Measurements from ENCODE around the gene RRAS2.
"Not testable (repeated sequence)": the region's sequence is repeated elsewhere in the genome, so short reads cannot be mapped to it uniquely, and the experiment has no call there.

RRAS2 gene

DNA sequence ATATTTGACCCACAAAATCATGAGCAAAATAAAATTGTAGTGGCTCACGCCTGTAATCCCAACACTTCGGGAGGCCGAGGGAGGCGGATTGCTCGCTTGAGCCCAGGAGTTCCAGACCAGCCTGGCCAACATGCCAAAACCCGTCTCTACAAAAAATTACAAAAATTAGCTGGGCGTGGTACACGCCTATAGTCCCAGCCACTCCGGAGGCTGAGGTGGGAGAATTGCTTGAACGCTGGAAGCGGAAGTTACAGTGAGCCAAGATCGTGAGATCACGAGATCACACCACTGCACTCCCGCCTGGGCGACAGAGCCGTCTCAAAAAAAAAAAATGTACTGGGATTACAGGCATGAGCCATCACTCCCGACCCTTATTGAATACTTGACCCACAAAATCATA, 2.0 kb upstream of the RRAS2 start:
- TF ChIP-seq, protein P1, sequence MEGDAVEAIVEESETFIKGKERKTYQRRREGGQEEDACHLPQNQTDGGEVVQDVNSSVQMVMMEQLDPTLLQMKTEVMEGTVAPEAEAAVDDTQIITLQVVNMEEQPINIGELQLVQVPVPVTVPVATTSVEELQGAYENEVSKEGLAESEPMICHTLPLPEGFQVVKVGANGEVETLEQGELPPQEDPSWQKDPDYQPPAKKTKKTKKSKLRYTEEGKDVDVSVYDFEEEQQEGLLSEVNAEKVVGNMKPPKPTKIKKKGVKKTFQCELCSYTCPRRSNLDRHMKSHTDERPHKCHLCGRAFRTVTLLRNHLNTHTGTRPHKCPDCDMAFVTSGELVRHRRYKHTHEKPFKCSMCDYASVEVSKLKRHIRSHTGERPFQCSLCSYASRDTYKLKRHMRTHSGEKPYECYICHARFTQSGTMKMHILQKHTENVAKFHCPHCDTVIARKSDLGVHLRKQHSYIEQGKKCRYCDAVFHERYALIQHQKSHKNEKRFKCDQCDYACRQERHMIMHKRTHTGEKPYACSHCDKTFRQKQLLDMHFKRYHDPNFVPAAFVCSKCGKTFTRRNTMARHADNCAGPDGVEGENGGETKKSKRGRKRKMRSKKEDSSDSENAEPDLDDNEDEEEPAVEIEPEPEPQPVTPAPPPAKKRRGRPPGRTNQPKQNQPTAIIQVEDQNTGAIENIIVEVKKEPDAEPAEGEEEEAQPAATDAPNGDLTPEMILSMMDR (IDR thresholded peaks at IDR 0.05; ENCODE audit: low read depth, low read length) = no peak
- no peak overlapping the region for H3K4me3 ChIP-seq (ENCODE audit: low read depth, low read length)

DNA sequence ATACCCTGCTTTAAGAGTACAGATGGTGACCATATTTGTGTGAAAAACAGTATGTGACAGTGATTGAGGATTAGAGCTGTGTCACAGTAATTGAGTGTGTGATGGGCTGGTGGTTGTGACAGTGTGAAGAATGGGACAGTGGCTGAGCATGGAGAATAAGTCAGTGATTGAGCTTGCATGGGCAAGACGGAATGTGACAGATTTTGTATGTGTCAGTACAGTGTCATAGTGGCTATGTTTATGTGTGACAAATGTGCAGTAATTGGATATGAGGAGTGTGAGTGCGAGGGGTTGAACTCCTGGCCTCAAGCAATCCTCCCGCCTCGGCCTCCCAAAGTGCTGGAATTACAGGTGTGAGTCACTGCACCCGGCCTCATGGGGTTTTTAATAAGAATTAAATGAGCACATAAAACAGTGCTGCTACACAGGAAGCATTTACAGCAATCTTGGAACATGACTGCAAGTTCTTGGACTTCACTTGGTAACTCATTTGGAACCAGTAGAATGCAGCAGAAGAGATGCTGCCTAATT, 583 bp upstream of the RRAS2 start:
- TF ChIP-seq, protein P1 (IDR thresholded peaks at IDR 0.05; ENCODE audit: low read depth, low read length) = no peak
- peak overlapping the region; percentile 69 for H3K4me3 ChIP-seq (ENCODE audit: low read depth, low read length)

DNA sequence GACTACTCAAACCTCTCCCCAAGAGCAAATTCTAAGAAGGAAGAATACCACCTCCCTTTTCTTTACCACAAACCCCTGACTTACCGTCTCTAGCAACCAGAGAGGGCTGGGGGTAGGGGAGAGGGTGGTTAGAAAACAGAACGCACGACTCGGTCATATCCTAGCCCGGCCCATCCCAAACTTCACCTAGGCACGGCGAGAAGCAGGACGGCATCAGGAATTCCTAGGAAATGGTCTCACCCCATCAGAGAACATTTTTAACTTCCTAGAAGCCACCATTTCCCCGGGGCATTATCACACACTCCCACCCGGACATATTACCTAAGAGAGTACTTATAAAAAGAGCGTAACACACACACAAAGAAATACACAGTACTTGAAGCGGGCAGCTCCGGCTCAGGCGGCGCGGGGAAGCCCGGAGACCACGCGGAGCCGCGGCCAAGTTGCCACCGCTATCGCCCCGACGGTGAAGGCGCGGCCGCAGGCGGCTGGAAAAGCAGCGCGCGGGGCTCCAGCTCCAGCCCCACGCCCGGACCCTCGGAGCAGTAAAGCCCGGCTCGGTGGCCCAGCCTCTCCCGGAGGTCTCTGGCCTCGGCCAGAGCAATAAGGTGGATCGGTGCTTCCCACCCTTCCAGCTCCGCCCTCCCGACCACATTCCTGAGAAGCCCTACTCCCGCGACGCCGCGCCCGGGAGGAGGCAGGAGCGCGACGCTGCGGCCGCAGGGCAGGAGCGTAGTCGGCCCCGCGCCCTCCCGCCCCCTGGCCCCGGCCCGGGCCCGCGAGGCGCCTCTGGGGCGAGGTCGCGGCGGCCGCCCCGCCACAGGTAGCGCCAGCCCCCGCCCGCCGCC, 878 bp downstream of the RRAS2 start:
- peak overlapping the region; percentile 69 for H3K4me3 ChIP-seq (ENCODE audit: low read depth, low read length)
- TF ChIP-seq, protein P1 (IDR thresholded peaks at IDR 0.05; ENCODE audit: low read depth, low read length) = no peak

DNA sequence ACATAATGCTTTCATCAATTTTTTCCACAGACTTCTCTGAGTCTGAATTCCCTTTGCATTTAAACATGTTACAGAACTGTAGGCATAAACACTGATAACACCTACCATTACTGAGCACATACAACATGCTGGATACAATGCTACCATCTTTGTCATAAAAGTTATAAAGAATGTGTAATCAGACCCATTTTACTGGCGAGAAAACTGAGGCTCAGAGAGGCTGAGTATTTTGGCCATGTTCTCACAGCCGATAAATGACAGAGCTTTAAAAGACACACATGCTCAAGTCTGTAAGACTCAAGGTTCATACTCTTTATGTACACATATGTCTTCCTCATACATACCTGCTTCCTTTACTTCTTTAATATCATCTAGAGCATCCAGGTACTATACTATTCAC, 2.6 kb downstream of the RRAS2 start:
- no peak overlapping the region for H3K4me3 ChIP-seq (ENCODE audit: low read depth, low read length)
- TF ChIP-seq, protein P1 (IDR thresholded peaks at IDR 0.05; ENCODE audit: low read depth, low read length) = no peak

DNA sequence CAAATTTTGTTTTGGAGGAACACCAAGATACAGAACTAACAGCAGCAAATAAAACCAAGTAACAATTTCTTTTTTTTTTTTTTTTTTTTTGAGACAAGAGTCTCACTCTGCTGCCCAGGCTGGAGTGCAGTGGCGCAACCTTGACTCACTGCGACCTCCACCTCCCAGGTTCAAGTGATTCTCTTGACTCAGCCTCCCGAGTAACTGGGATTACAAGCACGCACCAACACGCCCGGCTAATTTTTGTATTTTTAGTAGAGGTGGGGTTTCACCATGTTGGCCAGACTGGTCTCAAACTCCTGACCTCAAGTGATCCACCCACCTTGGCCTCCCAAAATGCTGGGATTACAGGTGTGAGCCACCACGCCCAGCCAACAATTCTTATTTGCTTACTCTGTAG, 4.4 kb downstream of the RRAS2 start:
- H3K4me3 ChIP-seq (ENCODE audit: low read depth, low read length) = not testable (repeated sequence)

DNA sequence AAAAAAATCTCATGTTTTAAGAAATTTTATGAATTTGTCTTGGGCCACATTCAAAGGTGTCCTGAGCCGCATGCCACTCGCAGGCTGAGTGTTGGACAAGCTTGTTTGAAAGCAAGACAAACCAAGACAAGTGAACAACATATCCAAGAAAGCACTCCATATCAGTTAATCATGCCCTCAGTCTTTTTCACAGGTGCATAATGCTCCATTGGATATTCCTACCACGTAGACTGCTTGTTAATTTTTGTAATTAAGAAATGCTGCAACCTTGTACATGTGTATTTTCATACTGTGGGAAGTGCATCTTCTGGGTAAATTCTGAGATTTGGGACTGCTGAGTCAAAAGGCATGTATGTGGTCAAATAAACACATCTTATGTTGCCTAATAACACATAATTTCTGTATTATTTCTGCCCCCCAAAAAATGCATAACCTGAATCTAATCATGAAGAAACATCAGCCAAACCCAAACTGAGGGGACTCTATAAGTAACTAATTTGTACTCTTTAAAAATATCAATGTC, 8.2 kb downstream of the RRAS2 start:
- no peak overlapping the region for H3K4me3 ChIP-seq (ENCODE audit: low read depth, low read length)
- TF ChIP-seq, protein P1 (IDR thresholded peaks at IDR 0.05; ENCODE audit: low read depth, low read length) = no peak

DNA sequence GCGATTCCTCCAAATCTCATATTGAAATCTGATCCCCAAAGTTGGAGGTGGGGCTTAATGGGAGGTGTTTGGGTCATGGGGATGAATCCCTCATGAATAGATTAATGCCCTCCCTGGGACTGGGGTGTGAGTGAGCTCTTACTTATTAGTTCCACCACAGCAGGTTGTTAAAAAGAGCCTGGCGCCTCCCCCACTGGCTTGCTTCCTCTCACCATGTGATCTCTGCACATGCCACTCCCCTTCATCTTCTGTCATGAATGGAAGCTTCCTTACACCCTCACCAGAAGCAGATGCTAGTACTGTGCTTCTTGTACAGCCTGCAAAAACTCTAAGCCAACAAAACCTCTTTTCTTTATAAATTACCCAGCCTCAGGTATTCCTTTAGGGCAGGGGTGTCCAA, 8.8 kb downstream of the RRAS2 start:
- TF ChIP-seq, protein P1 (IDR thresholded peaks at IDR 0.05; ENCODE audit: low read depth, low read length) = no peak

More for the DNA sequence above, 8.8 kb downstream of the RRAS2 start:
- no peak overlapping the region for H3K4me3 ChIP-seq (ENCODE audit: low read depth, low read length)

All from WI38 (cell line).